Spleen (tissue), 7 donors: Measurements from ENCODE around the gene MISFA.

Source experiments
- CTCF ChIP-seq, 11 experiments: fragments of 200-600 bp in 7 of 11; fragments of 450-650 bp in 4 of 11; sonication (generic) in 4 of 11; IDR thresholded peaks in 8 of 11; conservative IDR thresholded peaks in 3 of 11; 1 replicate in 7 of 11; 2 replicates in 4 of 11; pipeline versions ENCODE4 v1.4.0 to v1.8.0; 2016 to 2021; ENCODE audit warnings: antibody characterized with exemption in 11 of 11, inconsistent platforms in 4 of 11, mild to moderate bottlenecking in 1 of 11
- POLR2AphosphoS5 ChIP-seq, 3 donors: sonication (generic); formaldehyde crosslinking; IDR thresholded peaks; one replicate each; pipeline ENCODE4 v1.5.1; 2017; ENCODE audit warnings: antibody characterized with exemption in 3 of 3
- donor health status: DM: no; HTN: no; CAD: no; lungs with moderate emphysema.
- donor health status: DM: no; HTN: no; CAD: no.
- donor health status: DM: no; HTN: no; CAD: no.

- TF ChIP-seq CTCF (IDR thresholded peaks at IDR 0.05 in 8 of 11, conservative IDR thresholded peaks at IDR 0.05 in 3 of 11) (no peak), POLR2AphosphoS5 (IDR thresholded peaks at IDR 0.05) (no peak)
Observed at GRCh38 chr11:18611196-18611595, 11.6 kb downstream of the MISFA start.
